Endometrial microvascular endothelial cells (primary cell): ENCODE results near the gene DMRTB1. TPM values are rescaled to one million over a fixed set of nuclear protein-coding genes. Genes with fewer than 3 reads are reported as not detected.
"Not testable (repeated sequence)": the region's sequence is repeated elsewhere in the genome, so short reads cannot be mapped to it uniquely, and the experiment has no call there.

ENCODE experiments used
- in situ Hi-C: cut with HindIII; loops from 2 replicates; pipeline ENCODE4 v1.10.0; 2017; ENCODE audit warnings: low sequenced_read_pairs, low pct_unique_long_range_greater_than_20kb; ENCODE audit errors: inconsistent ontology term
- total RNA-seq: library from RNA; depleted of rRNA; stranded (reverse); fragments of >200 nt; gene quantifications from one replicate; pipeline ENCODE4 v1.2.3, GENCODE V29; 2015; ENCODE audit errors: inconsistent ontology term

DMRTB1 gene
- total RNA-seq, 1 donor from 2014 or later, result not detected

DNA sequence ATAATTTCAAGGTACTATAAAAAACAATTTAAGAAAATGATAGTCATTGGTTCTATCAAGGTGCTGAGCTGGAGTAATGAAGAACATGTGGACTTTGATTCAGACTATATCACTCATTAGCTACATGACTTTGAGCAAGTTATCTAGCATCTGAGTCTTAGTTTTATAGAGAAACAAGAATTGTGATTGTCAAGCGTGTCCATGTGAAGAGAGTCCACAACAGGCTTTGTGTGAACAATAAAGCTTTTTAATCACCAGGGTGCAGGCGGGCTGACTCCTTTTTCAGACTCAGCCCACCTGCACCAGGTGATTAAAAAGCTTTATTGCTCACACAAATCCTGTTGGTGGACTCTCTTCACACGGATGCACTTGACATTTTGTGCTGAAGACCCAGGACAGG lies 26.6 kb upstream of the DMRTB1 start:
- in situ Hi-C loops, result no loop called here

DNA sequence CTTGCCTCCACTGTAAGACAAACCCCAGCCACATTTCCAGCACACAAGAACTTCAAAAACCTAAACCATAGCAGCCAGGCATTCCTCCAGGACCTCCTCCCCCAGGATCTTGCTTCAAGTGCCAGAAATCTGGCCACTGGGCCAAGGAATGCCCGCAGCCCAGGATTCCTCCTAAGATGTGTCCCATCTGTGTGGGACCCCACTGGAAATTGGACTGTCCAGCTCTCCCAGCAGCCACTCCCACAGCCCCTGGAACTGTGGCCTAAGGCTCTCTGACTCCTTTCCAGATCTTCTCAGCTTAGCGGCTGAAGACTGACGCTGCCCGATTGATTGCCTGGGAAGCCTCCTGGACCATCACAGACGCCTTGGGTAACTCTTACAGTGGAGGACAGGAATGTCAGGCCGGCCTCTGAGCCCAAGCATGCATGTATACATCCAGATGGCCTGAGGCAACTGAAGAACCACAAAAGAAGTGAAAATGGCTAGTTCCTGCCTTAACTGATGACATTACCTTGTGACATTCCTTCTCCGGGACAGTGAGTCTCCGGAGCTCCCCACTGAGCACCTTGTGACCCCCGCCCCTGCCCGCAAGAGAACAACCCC lies 24.7 kb upstream of the DMRTB1 start:
- in situ Hi-C loops, result not testable (repeated sequence)

DNA sequence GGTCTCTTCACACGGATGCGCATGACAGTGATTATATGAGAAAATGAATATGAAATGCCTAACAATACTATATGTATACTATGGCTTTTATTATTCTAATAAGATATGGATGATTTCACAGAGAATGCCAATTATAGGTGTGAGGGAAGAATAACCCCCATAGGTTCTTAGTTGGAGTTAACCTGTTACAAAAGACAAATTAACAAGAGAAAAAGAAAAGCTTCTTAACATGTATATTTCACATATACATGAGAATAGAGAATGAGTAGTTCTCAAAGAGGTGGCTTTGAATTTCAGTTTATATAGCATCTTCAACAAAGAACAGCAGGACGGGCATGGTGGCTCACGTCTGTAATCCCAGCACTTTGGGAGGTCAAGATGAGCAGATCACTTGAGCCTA lies 24.0 kb upstream of the DMRTB1 start:
- in situ Hi-C loops, result no loop called here

DNA sequence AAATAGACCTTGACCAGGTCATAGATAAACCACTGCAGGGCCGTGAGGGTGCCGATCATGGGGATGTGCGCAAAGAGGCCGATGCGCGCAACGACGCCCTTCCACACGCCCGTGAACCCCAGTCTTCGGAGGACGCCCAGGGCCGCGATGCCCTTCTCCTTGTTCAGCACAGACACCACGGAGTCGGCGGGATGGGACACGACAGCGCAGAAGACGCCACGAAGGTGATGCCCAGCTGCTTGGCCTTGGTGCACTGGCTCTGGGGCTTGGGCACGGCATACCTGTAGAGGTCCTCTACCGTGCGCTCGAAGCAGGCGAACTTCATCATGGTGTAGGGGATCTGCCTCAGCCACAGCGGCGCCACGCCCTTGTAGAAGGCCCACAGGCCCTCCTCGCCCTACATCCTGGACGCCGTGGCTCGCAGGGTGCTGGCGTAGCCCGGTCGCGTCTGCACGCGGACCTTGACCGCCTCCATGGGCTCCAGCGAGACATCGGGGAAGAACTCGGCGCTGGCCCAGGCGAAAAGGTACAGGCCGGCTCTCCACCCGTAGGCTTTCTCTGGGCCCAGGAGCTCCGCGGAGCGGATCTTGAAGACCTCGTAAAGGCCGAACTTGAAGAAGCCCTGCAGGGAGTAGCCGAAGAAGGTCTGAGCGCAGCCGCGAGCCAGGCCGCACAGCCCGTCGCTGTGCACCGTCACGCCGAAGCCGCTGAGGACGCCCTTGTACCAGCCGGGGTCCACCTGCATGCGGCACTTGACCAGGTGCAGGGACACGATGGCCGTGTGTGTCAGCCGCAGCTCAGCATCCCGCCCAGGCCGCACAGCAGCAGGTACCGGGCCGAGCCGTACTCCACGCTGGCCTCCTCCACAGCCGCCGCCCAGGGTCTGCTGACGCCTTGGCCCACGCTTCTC lies 20.5 kb upstream of the DMRTB1 start:
- in situ Hi-C loops, result no loop called here

DNA sequence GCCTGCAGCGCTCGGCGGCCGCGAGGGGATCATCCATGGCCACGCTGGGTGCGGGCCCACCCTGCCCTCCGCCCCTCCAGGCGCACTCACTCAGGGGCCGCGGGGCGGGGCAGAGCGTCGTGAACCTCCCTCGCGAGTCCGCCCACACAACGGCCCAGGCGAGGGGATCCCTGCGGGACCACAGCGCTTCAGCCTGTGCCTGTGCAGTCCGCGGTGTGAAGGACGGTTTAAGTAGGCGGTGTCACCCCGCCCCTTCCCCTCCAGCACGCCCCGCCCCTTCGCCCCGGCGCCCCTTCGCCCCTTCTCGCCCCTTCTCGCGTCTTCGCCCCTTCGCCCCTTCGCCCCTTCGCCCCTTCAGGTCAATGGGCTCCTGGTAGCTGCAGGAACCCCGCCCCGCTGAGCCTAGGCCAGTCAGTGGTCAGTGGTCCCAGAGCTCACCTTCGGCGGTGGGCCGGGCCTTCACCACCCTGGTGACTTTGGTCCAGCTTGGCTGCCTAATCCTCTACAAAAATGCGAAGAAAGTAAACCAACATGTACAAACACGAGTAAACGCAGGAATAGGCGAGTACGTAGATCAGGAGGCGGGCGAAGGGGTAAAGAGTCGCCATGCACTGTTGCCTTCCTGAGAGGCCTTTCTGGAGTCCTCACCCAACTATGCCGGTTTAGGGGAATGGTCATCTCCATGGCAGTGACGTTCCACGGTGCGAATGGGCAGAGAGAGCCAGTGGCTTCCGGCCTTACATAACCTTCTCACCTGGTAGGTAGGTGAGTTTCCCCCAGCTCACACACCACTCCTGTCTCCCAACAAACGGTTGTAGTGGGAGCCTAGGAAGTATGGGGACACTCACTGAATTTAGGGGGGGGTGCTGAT lies 19.6 kb upstream of the DMRTB1 start:
- in situ Hi-C loops, result no loop called here

DNA sequence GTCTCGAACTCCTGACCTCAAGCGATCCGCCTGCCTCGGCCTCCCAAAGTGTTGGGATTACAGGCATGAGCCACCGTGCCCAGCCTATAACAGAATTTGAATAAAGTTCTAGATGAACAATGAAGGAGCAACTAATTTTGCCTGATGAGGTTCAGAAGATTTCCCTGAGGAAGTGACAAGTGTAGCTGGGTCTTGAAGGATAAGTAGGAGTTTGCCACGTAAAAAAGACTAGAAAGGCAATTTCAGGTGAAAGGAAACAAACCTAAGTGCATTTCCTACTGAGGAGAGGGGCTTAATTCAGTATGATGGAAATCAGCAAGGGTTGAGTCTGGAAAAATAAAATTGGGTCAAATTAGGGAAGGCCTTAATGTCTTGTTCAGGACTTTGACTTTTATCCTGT lies 18.6 kb upstream of the DMRTB1 start:
- in situ Hi-C loops, result no loop called here

DNA sequence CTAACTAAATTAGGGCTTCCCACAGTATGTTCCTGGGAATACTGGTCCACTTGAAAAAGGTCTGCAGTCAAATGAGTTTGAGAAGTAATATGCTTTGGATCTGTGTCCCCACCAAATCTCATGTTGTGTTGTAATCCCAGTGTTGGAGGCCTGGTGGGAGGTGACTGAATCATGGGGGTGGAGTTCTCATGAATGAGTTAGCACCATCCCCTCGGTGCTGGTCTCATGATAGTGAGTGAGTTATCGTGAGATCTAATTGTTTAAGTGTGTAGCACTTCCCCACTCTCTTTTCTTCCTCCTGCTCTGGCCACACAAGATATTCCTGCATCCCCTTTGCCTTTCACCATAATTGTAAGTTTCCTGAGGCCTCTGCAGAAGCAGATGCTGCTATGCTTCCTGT lies 16.9 kb upstream of the DMRTB1 start:
- in situ Hi-C loops, result no loop called here

DNA sequence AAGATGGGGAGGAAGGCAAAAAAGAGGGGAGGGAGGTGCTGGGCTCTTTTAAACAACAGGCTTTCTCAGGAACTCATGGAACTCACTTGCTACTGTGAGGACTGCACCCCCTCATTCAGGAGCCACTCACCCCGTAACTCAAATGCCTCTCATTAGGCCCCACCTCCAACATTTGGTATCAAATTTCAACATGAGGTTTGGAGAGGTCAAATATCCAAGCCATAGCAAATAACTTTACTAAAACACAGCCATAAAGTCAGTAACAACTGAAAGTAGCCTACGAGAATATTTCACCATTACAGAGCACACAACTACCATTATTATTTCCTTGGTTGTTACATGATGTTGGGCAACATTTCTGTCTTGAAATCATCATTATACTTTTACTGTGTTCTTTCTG lies 13.1 kb upstream of the DMRTB1 start:
- in situ Hi-C loops, result no loop called here

DNA sequence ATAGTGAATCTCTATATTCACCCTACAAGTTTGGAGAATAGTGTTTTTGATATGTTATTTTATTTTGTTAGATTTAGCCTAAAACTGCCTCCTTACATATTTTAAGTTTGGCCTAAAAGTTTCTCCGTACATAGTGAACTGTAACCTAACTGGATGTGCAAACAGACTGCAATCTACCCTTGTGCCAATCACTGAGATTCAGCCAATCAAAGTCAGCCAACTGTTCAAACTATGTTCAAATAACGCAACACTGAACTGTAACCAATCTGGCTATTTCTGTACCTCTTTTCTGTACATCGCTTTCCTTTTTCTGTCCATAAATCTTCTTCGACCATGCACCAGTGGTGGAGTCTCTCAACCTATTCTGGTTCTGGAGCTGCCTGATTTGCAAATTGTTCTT lies 11.8 kb upstream of the DMRTB1 start:
- in situ Hi-C loops, result no loop called here

DNA sequence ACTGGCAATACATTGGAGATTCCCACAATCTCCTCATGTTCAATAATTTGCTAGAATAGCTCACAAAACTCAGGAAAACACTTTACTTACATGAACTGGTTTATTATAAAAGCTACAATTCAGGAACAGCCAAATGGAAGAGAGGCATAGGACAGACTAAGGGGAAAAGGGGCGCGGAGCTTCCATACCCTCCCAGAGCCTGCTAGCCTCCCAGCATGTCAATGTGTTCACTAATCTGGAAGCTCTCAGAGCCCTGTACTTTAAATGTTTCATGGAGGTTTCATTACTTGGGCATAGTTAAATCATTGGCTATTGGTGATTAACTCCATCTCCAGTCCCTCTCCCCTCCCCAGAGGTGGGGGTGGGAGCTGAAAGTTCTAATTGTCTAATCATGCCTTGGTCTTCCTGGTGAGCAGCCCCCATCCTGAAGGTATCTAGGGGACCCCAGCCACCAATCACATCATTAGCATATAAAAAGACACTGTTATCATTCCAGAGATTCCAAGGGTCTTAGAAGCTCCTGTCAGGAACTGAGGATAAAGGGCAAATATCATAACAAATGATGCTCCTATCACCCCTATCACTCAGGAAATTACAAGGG lies 10.9 kb upstream of the DMRTB1 start:
- in situ Hi-C loops, result no loop called here

DNA sequence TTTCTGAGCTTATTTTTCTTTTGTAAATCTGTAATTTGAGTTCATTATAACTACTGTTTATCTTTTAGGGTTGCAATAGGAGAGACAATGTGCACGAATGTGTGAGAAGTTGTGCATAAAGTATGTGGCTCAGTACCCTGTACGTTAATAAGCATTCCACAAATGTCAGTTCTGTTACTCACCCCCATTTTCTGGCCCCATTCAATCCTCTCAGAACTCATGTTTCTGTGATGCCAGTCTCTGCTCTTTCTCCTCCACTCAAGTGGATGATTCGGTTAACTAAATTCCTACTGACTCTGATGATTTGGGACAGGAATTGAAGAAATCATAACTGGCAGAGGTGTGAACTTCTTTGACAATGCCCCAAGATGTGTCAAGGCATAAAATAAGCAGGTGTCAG lies 10.2 kb upstream of the DMRTB1 start:
- in situ Hi-C loops, result no loop called here

DNA sequence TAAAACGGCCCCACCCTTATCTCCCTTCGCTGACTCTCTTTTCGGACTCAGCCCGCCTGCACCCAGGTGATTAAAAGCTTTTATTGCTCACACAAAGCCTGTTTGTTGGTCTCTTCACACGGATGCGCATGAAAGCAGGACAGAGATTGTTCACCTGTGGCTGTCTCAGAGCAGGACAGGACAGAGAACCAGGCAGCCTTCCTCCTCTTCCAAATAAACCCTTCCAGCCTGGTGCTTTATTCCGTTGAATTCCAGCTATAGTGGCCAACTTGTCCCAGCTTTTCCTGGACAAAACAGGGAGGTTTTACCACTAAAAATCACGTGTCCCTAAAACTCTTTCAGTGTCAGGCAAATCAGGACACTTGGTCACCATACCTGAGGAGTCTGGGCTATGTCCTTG lies 9.5 kb upstream of the DMRTB1 start:
- in situ Hi-C loops, result no loop called here

DNA sequence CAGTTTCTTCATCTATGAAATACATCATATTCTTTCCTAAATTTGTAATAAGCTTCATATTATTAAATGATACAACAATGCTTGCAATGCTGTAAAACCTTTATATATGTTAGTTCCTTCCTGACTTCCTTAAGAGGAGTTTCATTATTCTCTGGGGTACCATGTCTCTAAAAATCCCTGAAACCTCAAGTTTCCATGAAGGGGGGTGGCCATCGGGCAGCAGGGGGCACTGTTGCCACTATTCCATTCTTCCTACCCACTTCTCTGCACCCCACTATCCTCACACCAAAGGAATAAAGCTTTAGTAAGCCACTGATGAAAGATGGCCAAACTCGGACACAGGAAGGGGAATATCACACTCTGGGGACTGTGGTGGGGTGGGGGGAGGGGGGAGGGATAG lies 9.0 kb upstream of the DMRTB1 start:
- in situ Hi-C loops, result no loop called here

DNA sequence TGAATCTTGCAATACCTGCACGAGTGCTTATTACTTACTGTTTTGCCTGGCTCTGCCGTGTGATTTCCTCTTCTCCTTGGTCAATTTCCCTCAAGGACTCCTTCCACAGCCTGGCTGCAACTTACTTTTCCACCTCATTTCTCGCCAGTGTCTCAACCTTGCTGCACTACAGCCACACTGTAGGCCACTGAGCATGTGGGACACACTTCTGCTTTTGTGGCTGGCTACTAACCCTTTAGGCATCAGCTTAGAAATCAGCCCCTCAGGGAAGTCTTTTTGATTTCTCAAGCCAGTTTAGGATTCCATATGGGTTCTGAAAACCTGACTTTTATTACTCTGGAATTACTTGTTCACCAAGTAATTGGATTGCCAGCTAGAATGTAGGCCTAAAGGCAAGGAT lies 5.2 kb upstream of the DMRTB1 start:
- in situ Hi-C loops, result no loop called here

DNA sequence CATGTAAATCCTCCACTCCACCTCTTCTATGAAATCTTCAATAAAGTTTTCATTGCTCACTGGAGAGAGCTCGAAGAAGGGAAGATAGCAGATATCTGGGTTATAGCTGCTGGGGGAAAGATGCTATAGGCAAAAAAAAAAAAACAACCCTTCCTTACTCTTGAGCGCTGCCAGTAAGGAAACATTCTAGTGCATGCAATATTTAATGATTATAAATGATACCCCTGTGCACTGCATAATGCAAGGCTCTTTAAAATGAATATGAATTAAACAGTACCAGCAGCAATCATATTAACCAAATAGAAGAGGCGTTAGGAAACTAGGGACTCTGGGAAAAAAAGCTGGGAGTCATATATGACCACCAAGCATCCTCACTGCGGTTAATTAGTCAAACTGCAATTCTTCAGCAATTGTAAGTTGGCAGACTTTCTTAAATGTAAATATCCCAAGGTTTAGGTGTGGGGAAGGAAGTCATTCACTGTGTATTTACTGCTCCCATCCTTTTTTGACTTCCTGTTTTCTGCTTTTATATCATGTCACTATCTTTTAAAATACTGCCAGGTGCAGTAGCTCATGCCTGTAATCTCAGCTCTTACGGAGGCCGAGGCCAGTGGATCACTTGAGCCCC lies 3.7 kb upstream of the DMRTB1 start:
- in situ Hi-C loops, result no loop called here

DNA sequence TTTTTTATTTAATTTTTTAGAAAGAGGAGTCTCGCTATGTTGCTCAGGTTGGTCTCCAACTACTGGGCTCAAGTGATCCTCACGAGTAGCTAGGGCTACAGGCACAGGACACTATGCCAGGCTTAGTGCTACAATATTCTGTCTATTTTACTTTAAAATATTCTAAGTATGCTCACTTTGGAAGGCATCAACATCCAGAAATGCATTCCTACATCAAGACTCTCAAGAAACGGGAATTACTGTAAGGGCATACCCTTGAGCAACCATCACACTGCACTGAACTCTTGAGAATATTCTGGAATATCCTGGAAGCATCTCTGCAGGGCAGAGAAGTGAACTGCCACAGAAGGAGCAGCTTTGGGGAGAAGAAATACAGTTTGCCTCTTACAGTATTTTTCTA lies 565 bp upstream of the DMRTB1 start:
- in situ Hi-C loops, result no loop called here

DNA sequence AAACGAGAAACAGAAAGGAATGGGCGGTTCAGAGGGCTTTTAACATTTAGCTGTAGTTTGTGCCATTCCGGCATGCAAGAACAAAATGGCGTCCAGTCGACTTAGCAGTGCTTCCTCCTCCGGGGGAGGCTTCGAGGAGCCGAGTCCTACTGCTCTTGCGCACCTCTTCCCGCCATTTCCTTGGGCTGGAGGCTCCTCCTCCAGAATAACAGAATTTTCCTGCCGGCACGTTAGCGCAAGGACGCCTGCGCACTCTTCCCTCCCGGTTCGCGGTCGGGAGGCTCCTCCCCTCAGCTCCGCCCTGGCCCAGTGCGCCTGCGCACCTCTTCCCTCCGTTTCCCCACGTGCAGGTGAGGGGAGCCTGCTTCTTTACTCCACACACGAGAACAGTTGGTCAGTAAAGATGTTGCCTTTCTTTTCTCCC lies 1.0 kb downstream of the DMRTB1 start:
- in situ Hi-C loops, result no loop called here

DNA sequence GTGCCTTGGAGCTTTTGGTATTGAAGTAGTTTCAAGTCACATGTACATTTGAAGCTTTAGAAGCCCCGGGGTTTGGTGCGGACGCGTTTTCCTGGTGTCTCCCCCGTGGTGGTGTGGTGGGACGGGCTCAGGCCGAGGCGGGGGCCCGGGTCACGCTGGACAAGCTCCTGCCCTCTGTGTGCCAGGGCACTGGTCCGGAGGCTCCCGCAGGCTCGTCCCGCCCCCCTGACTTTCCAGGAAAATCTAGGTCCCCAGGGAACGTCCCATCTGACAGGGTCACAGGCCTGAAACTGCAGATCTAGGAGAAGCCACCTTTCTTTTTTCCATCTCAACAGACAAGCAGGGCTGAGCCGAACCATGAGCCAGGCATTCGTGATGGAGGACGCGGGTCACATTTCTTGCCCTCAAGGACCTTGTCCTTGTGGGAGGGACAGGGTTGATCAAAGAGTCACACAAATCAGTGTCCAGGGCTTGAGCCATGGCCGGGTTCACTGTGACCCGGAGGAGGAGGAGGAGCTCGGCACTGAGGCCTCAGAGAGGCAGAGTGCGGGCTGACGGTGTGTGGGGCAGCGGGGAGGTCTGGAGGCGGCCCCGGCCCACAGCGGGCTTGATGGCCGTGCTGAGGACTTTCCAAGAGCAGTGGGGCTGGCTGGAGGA lies 1.6 kb downstream of the DMRTB1 start:
- in situ Hi-C loops, result no loop called here
